K562 (cell line): ENCODE data around the gene TFPI. TPM values are rescaled to one million over a fixed set of nuclear protein-coding genes. Genes with fewer than 3 reads are reported as not detected.
"Not testable (repeated sequence)": the region's sequence is repeated elsewhere in the genome, so short reads cannot be mapped to it uniquely, and the experiment has no call there.

Experiments used
- ATAC-seq: fragments of 200-7000 bp; cut with Tn5 transposase; 3 replicates; pipeline ENCODE4 v1.9.1; 2020; ENCODE audit warnings: moderate library complexity
- BruUV-seq: library from RNA; stranded (reverse); fragments of 400-500 nt; replicated peaks from 2 replicates; lab custom pipeline; 2021; lab: Mats Ljungman, UMichigan
- CTCF ChIA-PET: fragments of 300-600 bp; formaldehyde crosslinking; extraction: SDS; loops from one replicate; lab custom pipeline; 2021; ENCODE audit warnings: low intra/inter-chr PET ratio; lab: Yijun Ruan, JAX
- POLR2A ChIA-PET: fragments of 300-600, 350-650 bp; sonication (Branson Sonifier 250); formaldehyde crosslinking; extraction: SDS; loops from one replicate; lab custom pipeline; 2021; ENCODE audit warnings: antibody characterized with exemption, inconsistent platforms; lab: Yijun Ruan, JAX
- DNase-seq, 4 experiments: peaks; one replicate each; pipeline versions ENCODE4 v3.0.0 to v3.0.0-alpha.2; 2011 to 2018; ENCODE audit warnings: low spot score in 3 of 4, mixed read lengths in 3 of 4; ENCODE audit errors: extremely low read depth in 1 of 4
- FAIRE-seq: peaks from 2 replicates; lab custom pipeline; 2011; peaks lifted over from hg19 to GRCh38; lab: Jason Lieb, UNC
- H2AFZ ChIP-seq: 2 replicates; pipeline ENCODE4 v1.6.0; 2011; ENCODE audit warnings: low read depth, low read length, control low read depth, inconsistent platforms
- H3K27ac ChIP-seq: fragments of 200-600 bp; 3 replicates; pipeline ENCODE4 v1.8.0; 2011; ENCODE audit warnings: low read depth, mild to moderate bottlenecking, control low read depth, inconsistent platforms, low read length, moderate library complexity, mixed read lengths; ENCODE audit errors: extremely low read depth
- H3K27me3 ChIP-seq, 2 experiments: fragments of 300-600 bp in 1 of 2; 2 replicates in 1 of 2; 3 replicates in 1 of 2; pipeline versions ENCODE4 v1.6.0 to v1.8.0; 2011; ENCODE audit warnings: inconsistent platforms in 2 of 2, low read length in 2 of 2, mild to moderate bottlenecking in 1 of 2, mixed read lengths in 1 of 2, moderate library complexity in 1 of 2; ENCODE audit not compliant: control insufficient read depth in 2 of 2, insufficient read depth in 2 of 2
- H3K36me3 ChIP-seq: fragments of 300-600 bp; 3 replicates; pipeline ENCODE4 v1.8.0; 2011; ENCODE audit warnings: mild to moderate bottlenecking, low read length, inconsistent platforms; ENCODE audit not compliant: control insufficient read depth, insufficient read depth
- H3K4me1 ChIP-seq, 2 experiments: fragments of 200-600 bp in 1 of 2; replicated peaks in 1 of 2; 2 replicates in 1 of 2; 3 replicates in 1 of 2; pipeline versions ENCODE4 v1.5.1 to v1.8.0; 2011; ENCODE audit warnings: inconsistent platforms in 2 of 2, low read length in 2 of 2, mild to moderate bottlenecking in 1 of 2, mixed read lengths in 1 of 2, moderate library complexity in 1 of 2; ENCODE audit not compliant: control insufficient read depth in 2 of 2, insufficient read depth in 2 of 2
- H3K4me2 ChIP-seq: 2 replicates; pipeline ENCODE4 v1.6.1; 2011; ENCODE audit warnings: low read length, control low read depth, inconsistent platforms, mixed read lengths; ENCODE audit not compliant: insufficient read depth
- H3K4me3 ChIP-seq: fragments of 200-600 bp; sonication (generic), shearing (Covaris generic); 2 replicates; pipeline ENCODE4 v1.5.1; 2016; ENCODE audit warnings: control low read depth, inconsistent platforms
- H3K79me2 ChIP-seq: fragments of 200-600 bp; 3 replicates; pipeline ENCODE4 v1.8.0; 2011; ENCODE audit warnings: low read length, inconsistent platforms; ENCODE audit not compliant: control insufficient read depth, insufficient read depth
- H3K9ac ChIP-seq, 2 experiments: 2 replicates each; pipeline versions ENCODE4 v1.6.0 to v1.6.1; 2011; ENCODE audit warnings: low read depth in 2 of 2, low read length in 2 of 2, control low read depth in 1 of 2, inconsistent platforms in 1 of 2, mild to moderate bottlenecking in 1 of 2, mixed read lengths in 1 of 2; ENCODE audit not compliant: insufficient read depth in 1 of 2
- H3K9me1 ChIP-seq: one replicate; pipeline ENCODE4 v1.6.0; 2011; ENCODE audit warnings: inconsistent platforms, mild to moderate bottlenecking, low read length, moderate library complexity; ENCODE audit not compliant: control insufficient read depth, insufficient read depth
- H3K9me3 ChIP-seq: replicated peaks from 2 replicates; pipeline ENCODE4 v1.5.1; 2011; ENCODE audit warnings: low read depth, low read length, inconsistent platforms; ENCODE audit not compliant: control insufficient read depth, insufficient read depth
- H4K20me1 ChIP-seq: replicated peaks from 2 replicates; pipeline ENCODE4 v1.6.1; 2011; ENCODE audit warnings: low read length, inconsistent platforms, mixed read lengths; ENCODE audit not compliant: control insufficient read depth, insufficient read depth
- CBX3 ChIP-seq, 2 experiments: IDR thresholded peaks; 1 replicate in 1 of 2; 2 replicates in 1 of 2; pipeline ENCODE4 v1.6.1; 2012; ENCODE audit warnings: inconsistent platforms in 2 of 2, low read length in 2 of 2, borderline replicate concordance in 1 of 2, control low read depth in 1 of 2
- KLF16 ChIP-seq: IDR thresholded peaks from 2 replicates; pipeline ENCODE4 v1.6.1; 2016; ENCODE audit warnings: antibody characterized with exemption
- POLR2A ChIP-seq: fragments of 450-650 bp; conservative IDR thresholded peaks from 2 replicates; pipeline ENCODE4 v1.6.1; 2016
- RBM25 ChIP-seq: fragments of 200-400 bp; formaldehyde crosslinking; IDR thresholded peaks from 2 replicates; pipeline ENCODE4 v1.6.1; 2018; ENCODE audit warnings: low read length, low read depth, moderate library complexity; ENCODE audit not compliant: severe bottlenecking
- ZNF507 ChIP-seq: conservative IDR thresholded peaks from 2 replicates; pipeline ENCODE4 v1.6.1; 2017; ENCODE audit warnings: missing genetic modification characterization, missing compliant biosample characterization
- WGBS: fragments of 100-300 bp; shearing (Covaris generic); methylation state at CpG from one replicate; pipeline ENCODE4 v1.1.6; 2016; ENCODE audit warnings: low coverage, mixed read lengths; ENCODE audit not compliant: insufficient coverage; ENCODE audit errors: missing lambda C conversion rate; 5-methylcytosine and 5-hydroxymethylcytosine counted together
- in situ Hi-C: fragments of 300-500 bp; cut with MboI; formaldehyde crosslinking; loops from 4 replicates; pipeline ENCODE4 v1.15.0; 2018; ENCODE audit warnings: inconsistent platforms, mixed read lengths
- intact Hi-C: fragments of 100-400 bp; cut with micrococcal nuclease; formaldehyde crosslinking; loops from 2 replicates; pipeline ENCODE4 v1.14.2; 2022
- polyA plus RNA-seq, 8 experiments: library from polyadenylated mRNA; depleted of rRNA in 4 of 8; stranded (reverse) in 5 of 8; unstranded in 3 of 8; fragments of >200 nt; fragmentation: Nextera tagmentation in 2 of 8; fragmentation: Illumina TruSeq in 1 of 8; extraction: Ambion mirVana in 2 of 8; extraction: Trizol in 1 of 8; gene quantifications; 2 replicates each; pipeline versions ENCODE4 v1.2.1 to v1.2.3, GENCODE V29; 2011 to 2014; ENCODE audit warnings: inconsistent platforms in 1 of 8, missing spikeins in 1 of 8
- total RNA-seq, 7 experiments: library from RNA; depleted of rRNA in 6 of 7; stranded (reverse); fragments of >200 nt in 6 of 7; fragmentation: Illumina TruSeq in 2 of 7; extraction: Trizol in 2 of 7; gene quantifications; 2 replicates each; pipeline versions ENCODE4 v1.2.1 to v1.2.3, GENCODE V29; 2011 to 2021; ENCODE audit warnings: low replicate concordance in 1 of 7

TFPI gene
- total and polyA plus RNA-seq, 9 of the 15 experiments (the other 6 are each of a cell fraction or from before 2014, with no cell fraction given): 53.5 to 219 (median 100) TPM

DNA sequence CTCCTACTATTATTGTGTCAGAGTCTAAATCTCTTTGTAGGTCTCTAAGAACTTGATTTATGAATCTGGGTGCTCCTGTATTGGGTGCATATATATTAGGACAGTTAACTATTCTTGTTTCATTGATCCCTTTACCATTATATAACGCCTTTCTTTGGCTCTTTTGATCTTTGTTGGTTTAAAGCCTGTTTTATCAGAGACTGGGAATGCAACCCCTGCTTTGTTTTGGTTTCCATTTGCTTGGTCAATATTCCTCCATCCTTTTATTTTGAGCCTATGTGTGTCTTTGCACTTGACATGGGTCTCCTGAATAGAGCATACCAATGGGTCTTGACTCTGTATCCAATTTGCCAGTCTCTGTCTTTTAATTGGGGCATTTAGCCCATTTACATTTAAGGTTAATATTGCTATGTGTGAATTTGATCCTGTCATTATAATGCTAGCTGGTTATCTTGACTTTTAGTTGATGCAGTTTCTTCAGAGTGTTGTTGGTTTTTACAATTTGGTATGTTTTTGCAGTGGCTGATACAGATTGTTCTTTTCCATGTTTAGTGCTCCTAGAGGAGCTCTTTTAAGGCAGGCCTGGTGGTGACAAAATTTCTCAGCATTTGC lies 36.4 kb downstream of the TFPI start:
- peak; percentile 21; the same call in 1 of the 2 replicates for TF ChIP-seq KLF16
- TF ChIP-seq POLR2A: 0 out of 2 replicates have a peak, but pooled peaks have one; percentile 5
- TF ChIP-seq RBM25: peak; percentile 4
- TF ChIP-seq ZNF507 (tag): peak; percentile 92
- peak in 1 of 2 experiments; percentile 59; a peak in 1 of 3 replicates for TF ChIP-seq CBX3 (IDR thresholded peaks at IDR 0.05; ENCODE audit: borderline replicate concordance in 1 of 2, low read length in 2 of 2)
- peaks cover 24% of the 10 kb centered on the region for H3K36me3 ChIP-seq
- peak; percentile 74 for FAIRE-seq
- H3K4me1 ChIP-seq, H3K9ac ChIP-seq, ATAC-seq, POLR2A ChIA-PET, BruUV-seq, H3K27ac ChIP-seq, H4K20me1 ChIP-seq, H3K4me2 ChIP-seq, intact Hi-C loops, H2AFZ ChIP-seq, H3K79me2 ChIP-seq, H3K4me3 ChIP-seq, DNase-seq, H3K9me1 ChIP-seq, H3K27me3 ChIP-seq, CTCF ChIA-PET: not testable (repeated sequence)
- peaks cover 34% of the 10 kb centered on the region for H3K9me3 ChIP-seq
- WGBS: 89% methylated on average over 1 of the region's 1 CpG
- in situ Hi-C loops: loop anchor here (25.0 kb wide), 1 partner anchor 1894 kb away; no protein-coding TSS in a partner anchor
